LoVo (cell line): Measurements from ENCODE around the gene NINJ2.

Experiments used
- DNase-seq: peaks from one replicate; pipeline ENCODE4 v3.0.0-alpha.2; 2016; ENCODE audit warnings: low spot score

The NINJ2 gene

DNA sequence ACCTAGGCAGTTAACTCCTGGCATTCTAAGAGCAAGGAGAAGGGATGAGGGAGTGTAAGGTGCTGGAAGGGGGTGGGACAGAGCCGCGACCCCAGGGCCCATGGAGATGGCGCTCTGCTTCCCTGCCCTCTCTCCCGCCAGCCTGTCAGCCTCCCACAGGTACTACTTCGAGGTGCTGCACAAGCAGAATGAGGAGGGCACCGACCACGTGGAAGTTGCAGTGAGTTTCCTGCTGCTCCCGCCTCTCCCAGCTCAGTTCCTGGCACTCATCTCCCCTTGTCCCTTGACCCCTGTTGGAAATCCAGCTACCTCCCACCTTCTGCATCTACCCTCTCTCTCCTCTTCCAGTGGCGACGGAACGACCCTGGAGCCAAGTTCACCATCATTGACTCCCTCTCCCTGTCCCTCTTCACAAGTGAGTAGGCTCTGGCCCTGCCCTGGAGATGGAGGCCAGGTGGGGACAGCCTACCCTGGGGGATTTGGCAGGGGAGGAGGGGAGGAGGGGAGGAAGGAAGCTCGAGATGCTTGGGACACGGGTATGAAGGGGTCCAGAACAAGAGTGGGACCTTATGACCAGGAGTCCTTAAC, 115.3 kb downstream of the NINJ2 start:
- no peak for DNase-seq

DNA sequence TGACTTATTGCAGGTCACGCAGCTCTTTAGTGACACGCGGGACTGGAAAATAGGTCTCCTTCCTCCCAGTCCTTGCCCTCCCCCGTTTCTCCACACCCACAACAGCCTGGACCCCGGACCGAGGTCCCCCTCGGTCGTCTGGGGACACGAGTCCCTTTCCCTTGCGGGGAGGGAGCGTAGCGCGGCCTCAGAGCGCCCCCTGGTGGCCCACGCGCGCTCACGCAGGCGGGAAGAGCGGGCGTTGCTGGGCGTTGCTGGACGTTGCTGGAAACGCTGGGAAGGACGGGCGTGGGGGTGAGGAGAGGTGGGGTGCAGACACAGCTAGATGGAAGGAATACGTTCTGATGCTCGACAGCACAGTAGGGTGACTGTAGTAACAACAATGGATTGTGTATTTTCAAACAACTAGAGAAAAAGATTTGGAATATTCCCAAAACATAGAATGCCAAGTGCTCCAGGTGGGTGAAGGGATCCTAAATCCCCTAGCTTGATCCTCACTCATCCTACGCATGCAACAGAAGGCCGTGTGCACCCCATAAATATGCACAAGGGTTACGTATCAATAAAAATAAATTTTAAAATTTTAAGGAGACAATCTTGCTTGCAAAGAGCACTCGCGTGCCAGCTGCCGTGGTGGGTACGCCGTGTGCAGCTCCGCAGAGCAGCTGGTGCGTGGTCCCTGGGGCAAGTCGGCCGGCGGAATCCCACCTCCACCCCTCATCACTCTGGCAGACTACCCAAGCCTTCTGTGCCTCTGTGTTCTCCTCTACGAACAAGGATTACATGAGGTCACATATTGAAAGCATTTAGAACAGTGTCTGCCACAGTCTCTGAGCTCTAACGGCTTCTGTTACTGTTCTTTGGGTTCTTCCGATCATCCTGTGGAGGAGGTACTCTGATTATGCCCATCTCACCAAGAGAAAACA, 116.1 kb downstream of the NINJ2 start:
- DNase-seq, result peak; percentile 77

DNA sequence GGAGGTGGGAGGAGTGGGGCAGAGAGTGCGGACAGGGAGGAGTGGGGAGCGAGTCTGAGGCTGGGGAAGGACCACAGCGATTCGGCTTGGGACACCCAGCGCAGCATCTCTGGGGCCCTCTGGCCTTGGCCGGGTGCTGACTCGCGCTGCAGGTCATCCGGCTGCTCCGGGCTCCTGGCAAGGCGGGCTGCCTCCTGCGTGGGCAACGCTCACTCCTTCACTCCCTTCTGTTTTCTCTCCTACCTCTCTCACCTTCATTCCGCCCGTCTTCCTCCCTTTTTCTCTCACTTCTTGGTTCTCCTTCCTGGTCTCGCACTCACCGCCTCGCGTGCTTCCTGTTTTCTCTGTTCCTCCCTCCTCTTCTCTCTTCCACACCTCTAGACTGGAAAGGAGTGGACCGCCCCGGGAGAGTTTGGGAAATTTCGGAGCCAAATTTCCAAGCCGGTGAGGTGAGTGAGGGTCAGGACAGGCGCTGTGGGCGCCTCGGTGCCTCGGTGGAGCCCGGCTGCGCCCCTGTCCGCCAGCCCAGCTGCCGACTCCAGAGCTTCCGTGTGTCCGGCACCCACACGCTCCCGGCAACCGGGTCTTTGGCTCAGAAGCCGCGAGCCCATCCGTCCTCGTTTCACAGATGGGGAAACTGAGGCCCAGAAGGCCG, 116.9 kb downstream of the NINJ2 start:
- no peak for DNase-seq

DNA sequence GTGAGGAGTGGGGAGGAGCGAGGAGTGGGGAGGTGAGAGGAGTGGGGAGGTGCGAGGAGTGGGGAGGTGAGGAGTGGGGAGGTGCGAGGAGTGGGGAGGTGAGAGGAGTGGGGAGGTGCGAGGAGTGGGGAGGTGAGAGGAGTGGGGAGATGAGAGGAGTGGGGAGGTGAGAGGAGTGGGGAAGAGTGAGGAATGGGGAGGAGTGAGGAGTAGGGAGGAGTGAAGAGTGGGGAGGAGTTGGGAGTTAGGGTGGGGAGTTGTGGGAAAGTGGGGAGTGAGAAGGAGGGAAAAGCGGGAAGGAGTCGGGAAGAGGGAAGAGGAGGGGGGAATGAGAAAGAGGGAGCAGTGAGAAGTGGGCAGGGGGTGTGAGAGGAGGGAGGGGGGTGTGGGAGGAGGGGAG, 117.4 kb downstream of the NINJ2 start:
- DNase-seq, result no peak

DNA sequence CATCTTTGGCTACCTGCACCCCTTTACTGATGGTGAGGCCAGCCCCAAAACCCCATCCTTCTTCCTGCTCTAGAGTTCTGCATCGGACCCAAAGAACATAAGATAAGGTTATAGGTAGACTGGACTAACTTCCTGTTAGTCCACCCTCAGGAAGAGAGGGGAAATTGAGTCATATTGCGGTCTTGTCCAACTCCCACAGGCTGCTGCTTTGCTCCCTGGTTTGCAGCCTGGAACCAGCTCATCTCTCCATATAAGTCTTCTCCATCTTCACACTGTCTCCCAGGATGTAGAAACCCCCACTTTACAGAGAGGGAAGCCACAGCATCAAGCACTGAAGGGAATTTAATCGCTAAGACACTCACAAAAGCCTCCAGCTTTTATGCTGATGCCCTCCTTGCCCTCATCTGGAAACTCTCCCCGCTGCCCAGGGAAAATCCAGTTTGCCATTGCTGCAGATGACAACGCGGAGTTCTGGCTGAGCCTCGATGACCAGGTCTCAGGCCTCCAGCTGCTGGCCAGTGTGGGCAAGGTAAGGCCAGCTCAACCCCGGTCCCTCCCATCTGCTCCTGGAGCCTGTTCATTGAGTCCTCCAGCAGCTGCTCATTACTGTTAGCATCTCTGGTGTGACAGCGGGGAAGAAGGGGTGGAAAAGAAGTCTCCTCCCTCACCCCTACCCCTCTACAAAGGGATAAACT, 118.2 kb downstream of the NINJ2 start:
- DNase-seq, result no peak

DNA sequence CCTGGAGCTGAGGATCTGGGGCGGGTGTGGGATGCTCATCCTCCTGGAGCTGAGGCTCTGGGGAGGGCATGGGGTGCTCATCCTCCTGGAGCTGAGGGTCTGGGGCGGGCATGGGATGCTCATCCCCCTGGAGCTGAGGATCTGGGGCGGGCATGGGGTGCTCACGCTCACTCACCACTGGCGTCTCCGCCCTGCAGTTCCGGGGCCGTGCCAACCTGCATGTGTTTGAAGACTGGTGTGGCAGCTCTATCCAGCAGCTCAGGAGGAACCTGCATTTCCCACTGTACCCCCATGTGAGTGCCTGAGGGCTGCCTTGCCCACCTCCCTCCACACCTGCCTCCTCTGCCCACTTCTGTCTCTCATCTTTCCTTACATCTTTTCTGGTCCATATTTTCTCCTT, 119.1 kb downstream of the NINJ2 start:
- no peak for DNase-seq

DNA sequence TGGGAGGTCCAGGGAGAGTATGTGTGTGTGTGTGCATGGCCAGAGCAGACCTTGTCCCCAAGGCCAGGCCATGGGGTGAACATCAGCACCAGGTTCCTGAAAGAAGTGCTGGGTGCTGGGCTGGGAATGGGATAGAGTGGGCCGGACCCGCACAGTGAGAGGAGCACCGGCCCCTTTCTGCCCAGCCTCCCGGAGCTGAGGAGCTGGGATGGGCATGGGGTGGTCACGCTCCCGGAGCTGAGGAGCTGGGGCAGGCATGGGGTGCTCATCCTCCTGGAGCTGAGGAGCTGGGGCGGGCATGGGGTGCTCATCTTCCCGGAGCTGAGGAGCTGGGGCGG, 120.2 kb downstream of the NINJ2 start:
- no peak for DNase-seq

DNA sequence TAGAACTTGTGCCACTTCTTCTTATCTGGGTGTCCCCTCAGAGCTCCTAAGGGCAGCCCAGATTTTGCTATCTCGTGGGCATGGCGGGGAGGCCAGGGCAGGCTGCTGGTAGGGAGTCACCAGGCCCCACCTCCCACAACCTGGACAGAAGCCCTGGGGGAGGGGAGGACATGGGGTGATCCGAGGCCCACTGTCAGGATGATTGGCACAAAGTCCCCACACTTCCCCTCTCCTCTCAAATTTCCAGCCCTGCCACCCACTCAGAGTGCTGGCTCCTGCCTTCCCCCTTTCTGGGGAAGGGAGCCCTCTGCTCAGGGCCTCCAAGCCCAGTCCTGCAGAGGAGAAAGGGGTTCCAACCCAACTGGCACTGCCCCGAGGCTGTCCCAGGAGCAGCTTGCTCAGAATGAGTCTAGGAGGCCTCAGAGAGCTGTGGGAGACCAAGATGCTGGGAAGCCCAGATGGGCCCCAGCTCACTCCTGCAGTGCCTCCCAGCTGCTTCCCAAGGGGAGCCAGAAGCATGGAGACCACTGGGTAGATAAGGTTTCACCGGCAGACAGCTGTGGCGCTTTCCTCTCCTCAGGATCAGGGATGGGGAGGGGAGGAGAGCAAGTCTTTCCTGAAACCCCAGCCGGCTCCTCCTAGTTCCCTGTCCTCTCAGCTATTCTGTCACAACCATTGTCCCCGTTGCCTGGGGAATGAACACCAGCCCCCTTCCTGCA, 120.7 kb downstream of the NINJ2 start:
- no peak for DNase-seq

DNA sequence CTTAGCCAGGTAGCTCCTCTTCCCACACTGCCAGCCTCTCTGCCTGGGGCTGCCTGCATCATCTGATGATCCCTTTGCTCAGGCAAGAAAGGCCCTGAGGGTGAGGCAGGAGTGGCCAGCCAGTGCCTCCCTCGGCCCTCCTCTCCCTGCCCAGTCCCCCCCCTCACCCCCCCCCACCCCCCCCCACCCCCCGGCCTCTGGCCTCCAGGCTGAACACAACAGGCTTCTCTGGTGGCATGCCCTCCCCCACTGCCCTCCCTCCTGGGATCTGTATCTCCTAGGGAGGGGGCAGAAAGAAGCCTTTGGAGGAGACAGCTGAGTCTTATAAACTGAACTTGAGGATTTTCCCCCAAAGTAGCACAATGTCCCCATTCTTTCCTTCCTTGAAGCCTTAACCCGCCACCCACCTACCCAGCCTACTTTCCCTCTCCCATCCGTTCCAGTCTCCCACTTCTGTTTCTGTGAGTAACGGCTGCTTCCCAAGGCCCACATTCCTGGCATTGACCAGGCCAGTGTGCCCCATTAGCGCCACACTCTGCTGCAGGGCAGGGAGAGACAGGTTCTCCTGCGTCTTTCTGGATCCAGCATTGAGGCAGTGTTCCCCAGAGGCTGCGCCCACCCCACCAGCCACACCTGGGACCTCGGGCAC, 121.4 kb downstream of the NINJ2 start:
- no peak for DNase-seq

DNA sequence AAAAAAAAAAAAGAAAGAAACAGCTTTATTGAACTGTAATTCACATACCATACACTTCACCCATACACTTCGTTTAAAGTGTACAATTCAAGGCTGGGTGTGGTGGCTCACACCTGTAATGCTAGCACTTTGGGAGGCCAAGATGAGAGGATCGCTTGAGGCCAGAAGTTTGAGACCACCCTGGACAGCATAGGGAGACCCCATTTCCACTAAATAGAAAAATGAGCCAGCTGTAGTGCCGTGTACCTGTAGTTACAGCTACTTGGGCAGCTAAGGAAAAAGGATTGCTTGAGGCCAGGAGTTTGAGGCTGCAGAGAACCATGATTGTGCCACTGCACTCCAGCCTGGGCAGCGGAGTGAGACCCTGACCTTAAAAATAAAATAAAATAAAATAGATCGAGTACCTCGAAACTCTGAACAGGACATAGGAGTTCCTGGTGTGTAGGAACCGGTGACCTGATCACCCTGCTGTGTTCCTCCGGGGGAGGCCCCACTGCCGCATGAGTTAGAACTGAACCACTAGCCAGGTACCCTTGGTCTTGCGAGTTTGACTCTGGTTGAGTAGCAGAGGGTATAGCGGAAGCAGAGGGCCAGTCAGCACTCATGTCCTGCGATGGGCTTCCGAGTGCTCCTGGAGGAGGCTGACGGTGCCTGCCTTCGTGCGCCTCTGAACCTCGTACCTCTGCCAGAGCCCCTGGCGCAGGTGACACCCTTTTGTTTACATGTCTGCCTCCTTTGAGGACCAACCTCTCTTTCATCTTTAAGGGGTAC, 123.5 kb downstream of the NINJ2 start:
- DNase-seq, result no peak

DNA sequence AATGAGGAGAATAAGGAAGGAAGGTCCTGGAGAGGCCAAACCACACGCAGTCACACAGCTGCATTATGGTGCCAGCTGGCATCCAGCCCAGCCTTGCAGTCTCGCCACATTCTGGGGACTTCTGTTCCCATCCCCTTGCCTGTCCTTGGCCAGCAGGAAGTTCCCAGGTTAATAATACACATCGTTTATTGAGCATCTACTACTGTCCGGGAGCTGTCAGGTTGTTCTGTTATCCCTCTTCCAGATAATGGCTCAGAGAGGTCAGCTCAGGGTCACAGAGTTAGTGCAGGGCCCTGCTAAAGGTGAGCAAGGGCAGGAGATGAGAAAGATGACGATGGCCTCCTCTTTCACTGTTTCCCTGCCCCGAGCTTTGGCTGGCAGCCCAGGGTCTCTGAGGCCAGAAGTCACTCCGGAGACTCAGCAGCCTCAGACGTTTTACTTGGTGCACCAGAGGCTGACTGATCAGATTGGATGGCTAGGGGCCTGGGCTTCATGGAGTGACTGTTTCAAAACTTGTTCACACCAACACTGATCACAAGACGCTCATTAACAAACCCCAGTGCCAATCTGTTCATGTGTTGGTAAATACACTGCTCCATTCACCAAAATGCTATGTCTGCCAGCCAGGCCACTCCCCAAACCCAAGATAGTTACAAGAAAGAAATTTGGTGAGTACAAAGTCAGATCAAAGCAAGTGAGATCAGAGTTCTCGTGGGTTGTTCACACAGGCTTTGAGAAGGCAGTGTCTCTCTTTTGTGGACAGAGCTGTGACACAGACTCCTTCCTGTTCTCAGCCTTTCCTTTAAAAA, 124.3 kb downstream of the NINJ2 start:
- DNase-seq, result peak; percentile 80

DNA sequence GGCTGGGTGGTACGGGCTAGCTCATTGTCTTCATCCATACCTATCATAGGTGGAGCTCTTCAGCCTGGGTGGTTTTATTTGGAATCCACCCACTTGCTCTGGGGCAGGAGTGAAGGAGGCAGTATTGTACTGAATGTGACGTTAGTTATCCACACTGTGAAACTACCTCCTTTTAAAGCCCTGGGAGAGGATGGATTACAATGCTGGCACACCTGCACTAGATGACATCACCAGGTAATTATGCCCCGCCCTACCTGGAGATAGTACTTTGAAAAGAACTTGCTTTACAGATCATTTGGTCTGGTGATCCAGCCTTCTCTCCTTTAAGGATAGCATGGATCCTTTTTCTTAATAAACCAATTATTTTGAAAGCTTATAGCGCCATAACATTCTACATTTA, 125.5 kb downstream of the NINJ2 start:
- peak; percentile 88 for DNase-seq

DNA sequence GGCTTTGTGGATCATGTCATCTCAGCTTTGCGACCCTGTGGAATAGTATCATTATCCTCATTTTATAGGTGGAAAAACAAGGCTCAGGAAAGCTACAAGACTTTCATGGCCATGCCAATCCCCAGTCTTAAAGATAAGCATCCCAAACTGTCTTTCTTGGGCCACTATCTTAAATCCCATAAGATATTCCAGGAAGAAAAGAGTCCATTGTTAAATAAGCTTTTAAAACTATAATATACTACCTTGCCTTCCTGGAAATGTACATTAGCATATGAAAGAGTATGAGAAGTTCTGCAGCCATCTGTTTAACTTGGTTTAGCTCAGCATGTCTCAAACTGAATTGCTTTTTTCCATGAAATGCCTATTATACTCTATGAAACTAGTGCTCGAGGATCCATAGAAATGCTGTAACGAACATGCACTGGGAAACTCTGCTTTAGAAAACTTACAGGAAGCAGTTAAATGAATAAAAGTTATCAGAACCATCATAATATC, 126.4 kb downstream of the NINJ2 start:
- DNase-seq, result no peak

DNA sequence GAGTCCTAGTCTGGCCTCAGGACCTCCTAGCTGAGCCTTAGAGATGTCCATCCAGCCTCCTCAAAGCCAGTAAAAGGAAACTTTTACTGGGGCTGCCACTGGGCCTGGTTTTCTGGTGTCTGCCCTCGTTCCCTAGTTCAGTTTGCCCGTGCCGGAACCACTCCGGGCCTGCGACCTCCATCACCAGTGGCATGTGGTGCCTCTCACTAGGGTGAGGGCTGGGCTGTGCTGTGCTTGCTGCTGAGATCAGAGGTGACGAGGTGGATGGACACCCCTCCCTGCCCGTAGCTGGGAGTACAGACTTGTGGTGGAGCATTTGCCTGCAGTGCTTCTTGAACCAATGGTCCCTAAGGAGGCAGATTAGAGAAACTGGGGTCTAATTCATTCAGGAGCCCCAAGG, 127.8 kb downstream of the NINJ2 start:
- DNase-seq, result no peak

DNA sequence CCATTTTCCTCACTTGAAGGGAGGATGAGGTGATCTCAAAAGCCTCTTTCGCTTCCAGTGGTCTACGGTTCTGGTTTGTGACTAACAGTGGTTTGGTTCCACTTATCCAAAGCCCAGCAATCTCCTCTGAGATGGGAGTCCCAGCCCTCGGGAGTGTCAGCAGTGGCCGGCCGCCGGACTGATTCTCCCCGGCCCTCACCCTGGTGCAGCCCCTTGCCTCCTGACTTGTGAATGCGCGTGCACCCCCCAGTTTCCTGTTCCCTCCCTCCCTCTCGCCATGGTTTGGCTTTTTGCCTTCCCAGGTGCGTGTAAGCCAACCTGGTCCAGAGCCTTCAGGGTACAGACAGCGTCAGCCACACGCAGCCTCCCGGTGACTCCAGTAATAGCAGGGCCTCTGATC, 129.0 kb downstream of the NINJ2 start:
- DNase-seq, result no peak

DNA sequence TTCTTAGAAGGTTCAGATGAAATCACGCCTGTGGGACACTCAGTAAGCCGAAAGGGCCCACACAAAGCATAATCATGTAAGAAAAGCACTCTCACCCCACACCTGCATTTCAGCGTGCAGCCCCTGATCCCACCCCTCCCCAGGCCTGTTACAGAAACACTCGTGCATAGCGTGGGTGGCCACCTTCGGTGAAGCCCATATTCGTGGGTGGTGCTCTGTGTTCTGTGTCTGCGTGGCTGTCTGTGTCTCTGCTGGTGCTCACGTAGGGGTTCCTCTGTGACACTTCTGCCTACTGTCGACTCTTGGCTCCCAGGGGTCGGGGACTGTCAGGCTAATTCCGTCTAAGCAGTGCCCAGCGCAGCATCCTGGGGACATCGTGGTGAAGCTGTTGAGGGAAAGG, 129.5 kb downstream of the NINJ2 start:
- DNase-seq, result no peak

DNA sequence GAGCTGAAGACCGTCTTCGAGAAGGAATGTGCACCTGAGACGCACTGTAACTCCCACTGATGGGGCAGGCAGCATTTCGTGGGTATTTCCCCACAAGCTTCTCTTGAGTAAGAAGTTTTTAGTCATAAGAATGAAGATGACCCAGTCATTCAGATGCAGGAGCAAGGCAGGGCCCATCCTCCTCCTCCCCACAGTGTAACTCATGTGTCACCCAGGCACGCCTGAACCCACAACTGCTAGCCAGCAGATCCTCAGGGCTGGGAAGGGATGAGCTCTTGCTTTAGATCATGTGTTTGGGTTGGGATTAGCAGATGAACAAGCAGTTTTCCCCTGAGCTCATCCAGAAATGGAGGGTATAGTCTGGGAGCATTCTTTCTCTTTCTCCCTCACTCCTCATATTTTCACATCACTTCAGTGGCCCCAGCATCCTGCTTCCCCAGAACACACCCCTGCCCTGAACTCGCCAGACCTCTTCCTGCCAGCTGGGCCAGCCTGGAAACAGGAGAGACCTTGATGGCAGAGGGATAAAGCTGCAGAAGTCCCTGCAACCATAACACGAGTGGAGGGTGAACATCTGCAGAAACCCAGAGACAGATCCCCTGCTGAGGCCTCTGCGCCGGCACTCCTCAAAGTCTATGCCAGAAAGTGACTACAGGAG, 130.2 kb downstream of the NINJ2 start:
- no peak for DNase-seq

DNA sequence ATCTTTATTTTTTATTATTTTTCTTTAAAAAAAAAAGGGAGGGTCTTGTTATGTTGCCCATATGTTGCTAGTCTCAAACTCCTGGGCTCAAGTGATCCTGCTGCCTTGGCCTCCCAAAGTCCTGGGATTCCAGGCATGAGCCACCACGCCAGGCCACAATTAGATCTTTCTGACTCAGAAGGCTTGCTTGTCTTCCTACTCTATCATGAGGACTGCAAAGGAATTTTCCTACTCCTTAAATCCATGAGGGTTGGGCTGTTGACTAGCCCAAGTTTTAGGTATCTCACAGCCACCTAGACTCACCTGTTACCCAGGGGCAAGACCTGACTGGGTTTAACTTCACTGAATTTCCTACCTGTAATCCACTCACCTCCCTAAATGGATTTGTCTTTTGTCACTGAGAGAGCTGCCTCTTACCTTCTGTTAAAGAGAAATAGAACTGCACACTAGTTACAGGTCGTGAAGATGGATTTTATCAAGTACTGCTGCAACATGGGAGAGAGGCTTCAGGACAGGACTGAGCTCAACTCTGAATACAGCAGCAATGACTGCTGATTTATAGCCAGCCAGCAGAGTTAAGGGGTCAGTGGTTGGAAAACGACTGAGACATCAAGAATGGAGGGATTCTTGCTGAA, 131.2 kb downstream of the NINJ2 start:
- no peak for DNase-seq

DNA sequence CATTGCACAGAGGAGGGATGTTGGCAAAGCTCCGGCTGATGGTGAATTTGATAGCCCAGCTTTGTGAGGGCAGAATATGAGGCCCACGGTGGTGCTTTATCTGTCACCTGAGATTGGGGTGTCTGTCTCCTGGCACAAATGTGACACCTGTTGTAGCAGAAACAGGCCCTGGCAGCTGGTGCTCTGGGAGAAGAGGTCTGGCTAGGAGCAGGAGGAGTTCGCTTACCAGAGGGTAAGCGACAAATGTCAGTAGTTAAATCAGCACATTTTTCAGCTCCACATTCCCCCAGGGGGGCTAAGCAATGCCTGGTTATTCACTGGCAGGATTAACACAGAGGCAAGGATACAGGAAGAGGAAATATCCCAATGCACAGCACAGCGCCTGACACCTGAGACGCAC, 132.4 kb downstream of the NINJ2 start:
- no peak for DNase-seq
